RPMI7951 (cell line): ENCODE measurements around the gene TRIM65. TPM values are rescaled to one million over a fixed set of nuclear protein-coding genes. Genes with fewer than 3 reads are reported as not detected.
A peak's percentile ranks its signal among the peaks of the same experiment; 100 is the strongest.
"Not testable (repeated sequence)": the region's sequence is repeated elsewhere in the genome, so short reads cannot be mapped to it uniquely, and the experiment has no call there.

ENCODE experiments used
- DNase-seq: peaks from one replicate; pipeline ENCODE4 v3.0.0-alpha.2; 2012; ENCODE audit warnings: low read depth
- total RNA-seq: library from RNA; depleted of rRNA; stranded (reverse); fragments of >200 nt; shearing (Covaris generic); gene quantifications from 2 replicates; pipeline ENCODE4 v1.2.3, GENCODE V29; 2014

Gene TRIM65
- total RNA-seq, 1 experiment from 2014 or later, result 8.5 TPM

DNA sequence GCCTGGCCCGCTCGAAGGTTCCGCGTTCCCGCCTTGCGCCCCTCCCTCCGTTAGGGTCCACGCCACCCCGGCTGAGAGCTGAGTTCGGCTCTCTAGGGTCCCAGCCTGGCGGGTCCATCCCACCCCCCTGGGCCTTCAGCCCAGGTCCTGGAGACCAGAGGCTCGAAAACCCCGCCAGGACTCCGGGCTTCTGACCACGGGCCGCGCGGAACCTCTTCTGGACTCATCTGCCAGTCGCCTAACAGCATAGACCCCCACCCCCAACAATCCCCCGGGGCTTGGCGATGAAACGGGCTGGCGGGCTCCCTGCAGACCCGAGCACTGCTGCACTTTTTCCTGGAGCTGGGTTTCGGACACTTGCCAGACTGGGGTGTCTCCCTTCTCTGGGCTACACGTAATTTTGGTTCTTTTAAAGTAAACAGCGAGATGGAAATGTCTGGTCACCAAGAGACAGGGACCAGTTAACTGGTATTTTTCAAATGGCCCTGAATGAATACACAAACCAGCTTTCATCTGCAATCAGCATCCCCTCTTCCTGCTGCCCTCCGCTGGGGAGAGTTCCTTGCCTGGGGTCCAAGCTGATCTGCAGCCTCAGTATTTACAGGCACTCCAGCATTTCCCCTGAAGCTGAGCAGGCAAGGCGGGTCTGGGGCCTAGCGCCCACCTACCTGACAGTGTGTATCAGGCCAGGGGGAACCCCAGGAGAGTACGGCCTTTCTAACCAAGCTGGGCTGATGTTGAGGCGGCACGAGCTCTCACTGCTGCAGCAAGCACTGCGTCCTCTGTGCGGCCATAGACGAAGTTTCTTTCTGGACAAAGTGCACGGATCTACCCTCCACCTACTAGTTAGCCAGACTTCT, 639 bp upstream of the TRIM65 start:
- no peak for DNase-seq

DNA sequence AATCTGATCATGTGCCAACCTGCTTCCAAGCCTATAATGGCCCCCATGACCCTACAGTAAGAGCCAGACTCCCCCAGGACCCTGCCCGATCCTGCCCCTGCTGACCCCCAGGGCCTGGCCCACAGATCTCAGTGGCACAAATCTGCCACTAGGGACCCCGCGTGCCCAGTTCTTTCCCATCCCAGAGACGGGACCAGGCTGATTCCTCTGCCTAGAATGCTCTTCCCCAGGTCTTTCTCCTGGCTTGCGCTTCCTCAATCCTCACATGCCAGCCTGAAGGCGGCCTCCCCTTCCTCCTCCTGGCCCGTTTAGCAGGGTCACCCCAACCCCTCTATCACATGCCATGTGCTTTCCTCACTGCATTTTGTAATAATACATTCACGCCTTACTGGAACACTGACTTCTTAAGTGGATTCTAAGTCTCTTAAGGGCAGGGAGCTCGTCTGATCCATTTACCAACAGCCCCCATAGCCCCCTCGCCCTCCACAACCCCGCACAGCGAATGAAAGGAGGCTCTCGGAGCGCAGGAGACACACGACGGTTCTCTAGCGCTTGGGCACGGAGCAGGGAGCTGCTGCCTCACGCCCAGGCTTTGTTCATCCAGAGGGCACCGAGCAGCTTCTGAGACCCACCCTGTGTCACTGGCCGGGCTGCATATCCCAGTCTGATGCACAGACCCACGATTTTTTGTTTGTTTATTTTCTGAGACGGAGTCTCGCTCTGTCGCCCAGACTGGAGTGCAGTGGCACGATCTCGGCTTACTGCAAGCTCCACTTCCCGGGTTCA, 1.2 kb downstream of the TRIM65 start:
- peak; percentile 18 for DNase-seq

DNA sequence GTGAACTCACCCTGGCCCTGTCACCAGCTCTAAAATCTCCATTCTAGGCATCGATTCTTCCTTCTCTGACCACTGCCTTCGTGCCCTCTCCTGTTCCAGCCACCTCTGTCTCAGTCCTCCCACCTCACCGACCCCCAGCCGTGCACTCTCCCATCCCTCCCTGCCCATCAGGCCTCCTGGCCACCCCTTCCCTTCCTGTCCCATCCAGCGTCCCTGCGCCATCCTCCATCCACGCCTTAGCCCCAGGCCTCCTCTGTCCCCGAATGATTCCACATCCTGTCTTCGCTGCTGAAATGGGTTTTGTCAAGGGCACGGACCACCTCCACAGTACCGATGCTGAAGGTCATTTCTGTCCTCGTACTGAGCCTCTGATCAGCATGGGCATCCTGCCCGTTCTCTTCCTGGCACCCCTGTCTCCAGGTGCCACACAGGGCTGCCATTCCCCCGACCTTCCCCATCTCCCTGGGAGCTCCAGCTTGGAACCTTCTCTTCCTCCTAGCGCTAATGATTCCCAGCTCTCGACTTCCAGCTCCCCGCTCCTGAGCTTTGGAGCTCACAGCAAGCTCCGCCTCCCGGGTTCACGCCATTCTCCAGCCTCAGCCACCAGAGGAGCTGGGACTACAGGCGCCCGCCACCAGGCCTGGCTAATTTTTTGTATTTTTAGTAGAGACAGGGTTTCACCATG, 2.6 kb downstream of the TRIM65 start:
- no peak for DNase-seq

DNA sequence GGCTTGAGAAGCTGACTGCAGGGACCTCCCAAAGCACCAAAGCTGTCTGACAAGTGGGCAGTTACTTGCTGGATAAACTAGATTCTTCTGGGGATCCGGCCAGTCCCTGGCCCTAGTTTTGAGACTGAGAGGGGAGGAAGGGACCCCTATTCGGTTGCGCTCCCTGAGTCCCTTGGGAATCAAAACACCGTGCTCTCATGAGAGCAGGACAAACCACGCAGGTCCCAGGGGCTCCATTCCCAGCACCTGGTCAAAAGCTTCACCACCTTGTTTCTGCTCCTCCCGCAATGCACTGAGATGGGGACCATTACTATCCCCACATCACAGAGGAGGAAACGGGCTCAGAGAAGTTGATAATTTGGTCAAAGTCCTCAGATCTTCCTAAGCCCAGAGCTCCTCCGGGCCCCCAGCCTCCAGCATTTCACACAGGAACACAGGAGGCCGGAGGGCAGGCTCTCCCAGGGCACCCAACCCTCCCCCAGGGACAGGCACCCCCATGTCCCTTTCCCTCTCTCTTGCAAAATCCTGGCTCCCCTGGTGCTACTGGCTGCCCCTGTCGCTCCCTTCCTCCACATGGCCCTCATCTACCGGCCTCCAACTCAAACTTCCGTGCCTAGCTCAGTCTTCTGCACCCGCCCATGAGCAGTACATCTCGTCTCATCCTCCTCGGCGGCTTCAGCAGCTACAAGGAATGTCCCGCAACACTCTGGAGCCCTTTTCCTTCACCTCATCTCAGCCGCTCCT, 3.3 kb downstream of the TRIM65 start:
- no peak for DNase-seq

DNA sequence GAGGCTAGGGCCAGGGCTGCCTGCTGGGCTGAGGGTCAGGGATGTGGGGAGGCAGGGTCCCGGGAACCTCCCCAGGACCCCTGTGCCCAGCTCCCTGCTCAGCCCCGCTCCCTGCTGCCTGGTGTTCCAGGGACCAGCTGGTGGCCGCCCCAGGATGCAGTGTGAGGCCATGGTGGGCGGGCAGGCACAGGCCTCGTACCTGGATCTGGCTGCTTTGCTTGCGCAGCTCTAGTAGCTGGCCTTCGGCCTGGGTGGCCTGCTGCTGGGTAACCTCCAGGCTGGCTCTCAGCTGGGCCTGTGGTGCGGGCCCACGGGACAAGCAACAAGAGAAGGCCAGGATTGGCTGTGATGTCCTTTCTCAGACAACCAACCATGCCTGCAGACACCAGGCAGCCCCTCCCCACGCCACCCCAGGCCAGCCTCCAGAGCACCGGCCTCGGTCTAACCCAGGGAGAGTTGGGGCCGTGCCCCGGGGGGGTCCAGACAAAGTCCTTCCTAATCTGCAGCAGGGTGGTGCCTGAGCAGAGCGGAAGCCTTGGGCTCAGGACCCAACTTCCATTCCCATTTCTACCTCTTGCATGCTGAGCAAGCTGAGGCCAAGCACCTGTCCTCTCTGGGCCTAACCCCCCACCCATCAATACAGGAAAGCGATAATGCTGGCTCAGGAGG, 4.1 kb downstream of the TRIM65 start:
- no peak for DNase-seq

DNA sequence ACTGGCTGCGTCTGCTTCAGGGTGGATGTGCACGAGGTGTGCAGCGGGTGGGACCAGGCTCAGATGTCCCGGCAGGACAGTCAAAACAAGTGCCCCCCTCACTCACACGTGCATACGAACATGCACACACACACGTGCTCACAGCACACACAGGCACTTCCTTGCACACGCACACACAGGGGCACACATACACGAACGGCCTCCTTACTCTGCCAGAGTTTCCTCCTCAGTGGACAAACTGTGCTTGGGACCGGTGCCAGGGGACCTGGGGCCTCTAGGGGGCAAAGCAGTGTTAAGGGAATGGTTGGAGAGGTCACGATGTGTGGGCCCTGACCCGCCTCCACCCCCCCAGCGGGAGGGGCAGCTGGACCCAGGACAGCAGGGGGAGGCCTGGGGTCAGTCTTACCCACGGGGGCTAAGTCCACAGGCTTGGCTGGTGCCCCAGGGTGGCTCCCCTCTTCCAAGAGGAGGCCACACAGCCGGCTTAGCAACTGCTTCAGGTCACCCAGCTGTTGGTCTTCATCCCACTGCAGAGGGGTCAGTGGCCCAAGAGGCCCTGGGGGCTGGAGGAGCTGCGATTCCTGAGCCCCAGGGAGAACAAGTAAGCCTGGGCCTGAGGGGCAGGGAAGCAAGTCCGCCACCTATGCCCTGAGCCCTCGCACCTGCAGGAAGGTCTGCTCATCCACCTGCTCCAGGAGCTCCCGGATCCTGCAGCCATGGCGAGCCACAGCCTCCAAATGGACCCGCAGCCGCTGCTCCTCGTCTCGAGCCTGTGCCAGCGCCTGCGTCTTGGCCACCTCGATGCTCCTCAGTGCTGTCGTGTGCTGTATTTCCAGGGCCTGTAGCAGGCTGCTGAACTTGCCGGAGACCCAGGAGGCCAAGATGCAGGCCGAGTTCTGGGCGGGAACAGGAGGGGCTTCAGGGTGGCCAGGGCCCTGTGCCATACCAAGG, 4.9 kb downstream of the TRIM65 start:
- DNase-seq, result no peak

DNA sequence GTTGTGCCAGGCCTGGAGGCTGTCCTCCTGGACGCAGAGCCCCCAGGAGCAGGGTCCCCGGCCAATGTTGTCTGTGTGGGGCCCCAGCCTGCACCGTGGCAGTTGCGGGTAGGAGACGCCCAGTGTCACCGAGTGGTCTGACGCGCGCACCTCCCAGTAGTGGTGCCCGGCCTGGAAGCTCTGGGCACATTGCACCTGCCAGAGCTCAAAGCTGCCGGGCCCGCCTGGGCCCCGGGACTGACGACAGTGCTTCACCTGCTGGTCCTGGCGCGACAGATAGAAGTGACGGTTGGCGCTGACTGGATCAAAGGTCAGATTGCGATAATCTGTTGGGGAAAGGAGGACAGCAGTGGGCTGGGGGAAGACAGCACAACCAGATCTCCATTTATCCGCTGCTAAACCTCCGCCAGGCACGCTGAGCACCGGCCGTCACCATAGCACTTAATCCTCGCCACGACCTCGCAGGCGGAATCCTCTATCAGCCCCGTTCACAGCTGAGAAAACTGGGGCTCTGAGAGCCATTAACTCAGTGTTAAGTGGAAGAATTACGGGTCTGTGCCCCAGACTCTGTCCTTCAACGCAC, 5.6 kb downstream of the TRIM65 start:
- no peak for DNase-seq

DNA sequence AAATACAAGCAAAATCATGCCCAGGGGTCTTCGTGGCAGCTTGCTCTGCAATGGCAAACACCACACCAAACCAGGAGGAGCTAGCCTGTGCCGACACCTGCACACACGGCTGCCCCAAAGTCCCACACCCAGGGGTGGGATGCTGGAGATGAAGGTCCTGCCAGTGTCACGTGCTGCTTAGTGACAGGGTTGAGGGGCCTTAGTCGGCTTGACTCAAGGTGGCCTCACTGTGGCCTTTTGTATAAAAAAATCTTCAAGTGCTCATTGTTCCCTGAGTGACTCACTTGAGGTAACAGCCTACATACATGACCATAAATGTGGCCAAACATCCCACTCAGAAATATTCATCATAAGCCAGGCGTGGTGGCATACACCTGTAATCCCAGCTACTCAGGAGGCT, 7.3 kb downstream of the TRIM65 start:
- DNase-seq, result no peak

DNA sequence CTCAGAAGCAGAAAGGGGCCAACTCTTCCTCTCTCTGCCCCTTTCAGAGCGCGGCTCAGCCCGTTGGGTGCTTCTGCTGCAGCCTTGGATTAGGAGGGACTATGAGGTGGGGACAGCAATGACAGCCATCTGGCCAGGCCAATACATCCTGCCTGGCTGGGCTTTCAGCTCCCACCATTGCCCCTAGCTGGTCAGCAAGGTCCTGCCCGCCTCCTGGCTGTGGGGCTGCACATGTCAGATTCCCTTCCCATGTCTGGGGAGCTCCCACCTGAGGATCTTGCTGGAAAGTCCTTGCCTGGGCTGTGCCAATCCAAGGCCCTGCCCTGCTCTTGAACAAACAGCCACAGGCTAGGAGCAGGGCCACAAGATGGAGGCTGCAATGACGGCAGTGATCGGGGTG, 8.3 kb downstream of the TRIM65 start:
- no peak for DNase-seq

DNA sequence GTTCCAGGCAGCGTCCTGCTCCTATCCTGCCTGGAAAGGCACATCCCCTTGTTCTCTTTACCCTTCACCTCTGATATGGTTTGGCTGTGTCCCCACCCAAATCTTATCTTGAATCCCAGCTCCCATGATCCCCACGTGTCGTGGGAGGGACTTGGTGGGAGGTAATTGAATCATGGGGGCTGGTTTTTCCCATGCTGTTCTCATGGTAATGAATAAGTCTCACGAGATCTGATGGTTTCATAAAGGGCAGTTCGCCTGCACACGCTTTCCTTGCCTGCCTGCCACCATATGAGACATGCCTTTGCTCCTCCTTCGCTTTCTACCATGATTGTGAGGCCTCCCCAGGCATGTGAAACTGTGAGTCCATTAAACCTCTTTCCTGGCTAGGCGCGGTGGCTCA, 10.9 kb downstream of the TRIM65 start:
- not testable (repeated sequence) for DNase-seq

DNA sequence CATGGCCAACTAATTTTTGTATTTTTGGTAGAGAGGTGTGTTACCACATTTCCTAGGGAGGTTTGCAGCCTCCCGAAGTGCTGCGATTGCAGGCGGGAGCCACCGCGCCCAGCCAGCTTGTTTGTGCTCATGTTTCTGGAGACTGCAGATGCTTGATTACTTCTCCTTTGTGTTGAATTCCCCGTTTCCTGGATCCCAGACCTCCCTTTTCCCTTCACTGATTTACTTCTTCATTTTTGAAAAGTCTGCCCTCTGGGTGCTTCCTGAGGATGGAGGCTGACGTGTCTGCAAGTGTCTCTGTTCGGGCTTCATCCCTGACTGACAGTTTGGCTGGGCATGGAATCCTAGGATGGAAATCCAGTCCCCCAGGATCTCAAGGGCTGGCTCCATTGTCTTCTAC, 11.3 kb downstream of the TRIM65 start:
- no peak for DNase-seq

DNA sequence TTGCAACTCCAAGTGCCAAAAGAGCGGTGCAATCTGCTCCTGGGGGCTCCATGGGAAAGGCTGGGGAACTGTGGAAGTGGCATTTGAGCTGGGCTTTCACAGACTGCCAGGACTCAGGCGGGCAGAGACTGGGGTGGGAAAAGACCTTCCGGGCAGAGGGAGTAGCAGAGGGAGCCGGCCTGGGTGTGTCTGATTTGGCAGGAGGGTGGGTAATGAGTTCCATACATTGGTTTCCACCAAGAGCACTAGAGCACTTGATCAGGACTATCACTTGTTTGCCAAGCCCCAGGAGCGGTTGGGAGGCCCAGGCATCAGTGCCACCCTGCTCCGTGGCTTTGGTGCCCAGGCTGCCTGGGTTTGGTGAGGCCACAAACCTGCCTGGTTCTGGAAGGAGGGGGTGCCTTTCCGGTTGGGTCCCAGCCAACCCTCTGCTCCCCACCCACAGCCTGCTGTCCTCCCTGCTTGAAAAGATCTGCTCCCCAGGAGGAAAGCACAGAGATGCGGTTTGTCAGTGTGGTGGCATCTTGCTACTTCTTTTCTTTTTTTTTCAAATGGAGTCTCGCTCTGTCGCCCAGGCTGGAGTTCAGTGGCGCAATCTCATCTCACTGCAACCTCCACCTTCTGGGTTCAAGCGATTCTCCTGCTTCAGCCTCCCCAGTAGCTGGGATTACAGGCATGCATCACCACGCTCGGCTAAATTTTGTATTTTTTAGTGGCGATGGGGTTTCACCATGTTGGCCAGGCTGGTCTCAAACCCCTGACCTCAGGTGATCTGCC, 14.9 kb downstream of the TRIM65 start:
- DNase-seq, result no peak

DNA sequence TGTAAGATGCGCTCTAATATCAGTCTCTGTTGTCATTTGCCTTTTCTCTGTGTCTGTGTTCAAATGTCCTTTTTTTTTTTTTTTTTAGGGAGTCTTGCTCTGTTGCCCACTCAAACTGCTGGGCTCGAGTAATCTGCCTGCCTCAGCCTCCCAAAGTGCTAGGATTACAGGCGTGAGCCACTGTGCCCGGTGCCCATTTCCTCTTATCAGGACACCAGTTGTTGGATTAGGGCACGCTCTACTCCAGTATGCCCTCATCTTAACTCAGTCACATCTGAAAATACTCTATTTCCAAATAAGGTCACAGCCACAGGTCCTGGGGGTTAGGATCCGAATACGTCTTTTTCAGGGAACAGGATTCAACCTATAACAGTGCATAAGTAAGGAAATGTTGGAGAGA, 16.5 kb downstream of the TRIM65 start:
- no peak for DNase-seq

DNA sequence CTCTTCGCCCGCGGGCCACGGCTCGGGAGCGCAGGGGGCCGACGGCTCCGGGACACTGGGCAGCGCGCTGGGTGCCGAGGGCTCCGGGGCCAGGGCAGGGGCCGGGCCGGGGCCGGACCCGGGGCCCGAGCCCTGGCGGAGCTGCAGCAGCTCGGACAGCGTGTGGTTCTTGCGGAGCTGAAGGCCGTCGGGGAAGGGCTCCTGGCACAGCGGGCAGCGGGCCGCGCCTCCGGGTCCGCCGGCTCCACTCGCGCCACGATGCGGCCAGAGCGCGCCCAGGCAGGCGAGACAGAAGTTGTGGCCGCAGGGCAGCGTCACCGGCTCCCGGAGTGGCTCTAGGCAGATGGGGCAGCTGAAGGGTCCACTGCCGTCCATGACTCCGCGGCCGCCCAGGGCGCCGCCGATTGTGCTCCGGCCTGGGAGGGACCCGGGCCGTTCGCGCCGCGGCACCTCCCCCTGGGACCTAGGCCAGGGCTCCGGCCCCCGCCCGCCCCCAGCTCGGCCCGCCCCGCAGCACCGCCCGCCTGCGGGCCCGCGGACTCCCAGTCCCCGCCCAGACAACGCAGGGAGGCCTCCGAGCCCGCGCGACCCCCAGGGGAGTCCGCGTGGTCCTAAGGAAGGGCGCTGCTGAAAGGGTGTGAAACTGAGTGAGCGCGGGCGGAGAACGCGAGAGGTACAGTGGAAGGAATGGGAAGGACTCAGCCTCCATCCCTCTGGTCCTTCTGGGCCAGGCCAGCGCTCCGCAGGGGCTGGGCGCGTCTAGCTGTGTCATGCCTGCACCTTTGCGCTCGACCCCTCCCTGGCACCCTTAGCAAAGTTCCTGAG, 18.4 kb downstream of the TRIM65 start, which contains the start of gene TRIM47:
TSS of gene TRIM47 (minus strand) at position 408 of the 825 bp plus-strand sequence. CDS start at position 375, 33 bp downstream.
- peak; percentile 66 for DNase-seq

DNA sequence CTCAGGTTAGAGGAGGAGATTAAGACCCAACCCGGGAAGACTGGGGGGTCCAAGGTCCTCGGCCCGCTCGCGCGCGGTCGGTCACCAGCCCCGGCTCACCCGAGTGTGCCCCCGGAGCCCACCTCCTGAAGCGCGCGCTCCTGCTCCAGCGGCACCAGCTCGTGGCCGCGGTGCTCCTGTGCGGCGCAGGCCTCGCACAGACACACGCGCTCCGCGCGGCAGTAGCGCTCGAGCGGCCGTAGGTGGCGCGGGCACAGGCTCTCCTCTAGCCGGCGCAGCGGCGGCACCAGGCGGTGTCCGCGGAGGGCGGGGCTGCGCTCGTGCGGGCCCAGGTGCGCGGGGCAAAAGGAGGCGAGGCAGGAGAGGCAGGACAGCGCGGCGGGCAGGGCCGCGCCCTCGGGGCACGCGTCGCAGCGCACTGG, 19.0 kb downstream of the TRIM65 start:
- DNase-seq, result peak; percentile 68

DNA sequence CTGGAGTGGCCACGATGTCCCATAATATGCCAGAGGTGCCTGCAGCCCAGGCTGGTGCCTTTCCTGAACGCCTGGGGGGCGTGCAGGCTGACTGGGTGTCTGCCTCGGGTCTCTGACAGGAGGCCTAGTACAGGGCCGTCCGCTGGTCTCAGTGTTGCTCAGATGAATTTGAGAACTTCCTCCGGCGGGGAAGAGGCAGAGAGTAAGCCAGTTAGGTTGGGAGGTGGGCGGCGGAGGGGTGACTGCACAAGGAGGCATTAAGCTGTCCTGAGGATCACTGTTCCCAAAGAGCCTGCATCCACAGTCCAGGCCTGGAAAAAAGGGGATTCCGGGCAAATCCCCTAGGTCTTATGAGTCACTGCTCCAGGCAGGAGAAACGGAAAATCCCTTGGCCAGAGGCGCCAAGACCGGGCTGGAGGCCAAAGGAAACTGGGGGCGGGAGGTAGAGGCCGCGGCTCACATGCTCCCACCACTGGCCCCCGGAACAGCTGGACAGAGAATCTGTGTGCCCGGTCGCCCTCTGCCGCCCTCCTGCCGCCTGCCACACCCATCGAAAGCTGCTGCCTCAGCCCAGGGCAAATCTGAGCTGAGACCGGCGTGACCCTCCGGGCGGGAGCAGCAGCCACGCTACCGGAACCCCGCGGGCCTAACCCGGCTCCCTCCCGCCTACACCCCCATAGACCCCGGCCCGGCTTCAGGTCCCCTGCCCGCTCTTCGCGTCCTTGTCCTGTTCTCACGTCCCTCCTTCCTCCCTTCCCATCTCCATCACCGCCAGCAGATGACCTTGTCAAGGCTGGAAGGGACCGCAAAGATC, 19.6 kb downstream of the TRIM65 start:
- DNase-seq, result peak; percentile 95
